Erythroblast (primary cell): ENCODE results near the gene LGALS7B.

ENCODE experiments used
- GATA1 ChIP-seq: IDR thresholded peaks from 2 replicates; pipeline ENCODE4 v1.6.1; 2011; ENCODE audit warnings: low read depth, mild to moderate bottlenecking, control low read depth, low read length, moderate library complexity
- POLR2A ChIP-seq: IDR thresholded peaks from 2 replicates; pipeline ENCODE4 v1.6.1; 2011; ENCODE audit warnings: mild to moderate bottlenecking, low read length

GRCh38 chr19:38741670-38742069 is 47.3 kb upstream of the LGALS7B start:
- no peak for TF ChIP-seq POLR2A
- no peak for TF ChIP-seq GATA1
